GM12878 (cell line): ENCODE results near the gene TNFRSF6B. TPM values are rescaled to one million over a fixed set of nuclear protein-coding genes. Genes with fewer than 3 reads are reported as not detected.
A peak's percentile ranks its signal among the peaks of the same experiment; 100 is the strongest.

Source experiments
- ATAC-seq: fragments of 200-7000 bp; cut with Tn5 transposase; 3 replicates; pipeline ENCODE4 v1.9.1; 2020; ENCODE audit warnings: mild to moderate bottlenecking, moderate library complexity
- BruUV-seq: library from RNA; stranded (reverse); fragments of 400-500 nt; replicated peaks from 2 replicates; lab custom pipeline; 2021; lab: Mats Ljungman, UMichigan
- CTCF ChIA-PET: fragments of 300-600 bp; sonication (Branson Sonifier 250); formaldehyde crosslinking; extraction: SDS; loops from one replicate; lab custom pipeline; 2021; ENCODE audit warnings: inconsistent platforms; lab: Yijun Ruan, JAX
- POLR2A ChIA-PET: fragments of 350-600 bp; formaldehyde crosslinking; extraction: SDS; loops from one replicate; lab custom pipeline; 2021; ENCODE audit warnings: inconsistent platforms; lab: Charles Lee
- RAD21 ChIA-PET: fragments of 300-600 bp; sonication (Branson Sonifier 250); formaldehyde crosslinking; loops from one replicate; lab custom pipeline; 2023; ENCODE audit warnings: antibody characterized with exemption; ENCODE audit not compliant: unreplicated experiment; lab: Charles Lee
- SMC1A ChIA-PET: fragments of 300-600 bp; sonication (Branson Sonifier 250); formaldehyde crosslinking; loops from one replicate; lab custom pipeline; 2023; ENCODE audit not compliant: unreplicated experiment, uncharacterized antibody; lab: Charles Lee
- DNase-seq: peaks from one replicate; pipeline ENCODE4 v3.0.0-alpha.2; 2011; ENCODE audit warnings: low read depth, low spot score
- FAIRE-seq: peaks from 3 replicates; lab custom pipeline; 2011; peaks lifted over from hg19 to GRCh38; lab: Jason Lieb, UNC
- H2AFZ ChIP-seq: 2 replicates; pipeline ENCODE4 v1.6.0; 2011; ENCODE audit warnings: low read depth, low read length, control low read depth; ENCODE audit not compliant: control insufficient read depth
- H3K27ac ChIP-seq: 2 replicates; pipeline ENCODE4 v1.5.1; 2011; ENCODE audit warnings: control low read depth; ENCODE audit not compliant: control insufficient read depth, insufficient read depth
- H3K27me3 ChIP-seq, 2 experiments: replicated peaks in 1 of 2; 2 replicates each; pipeline versions ENCODE4 v1.6.0 to v1.6.1; 2011; ENCODE audit warnings: low read length in 1 of 2; ENCODE audit not compliant: control insufficient read depth in 2 of 2, insufficient read depth in 2 of 2
- H3K36me3 ChIP-seq, 2 experiments: 2 replicates each; pipeline ENCODE4 v1.5.1; 2011; ENCODE audit warnings: low read length in 1 of 2; ENCODE audit not compliant: control insufficient read depth in 2 of 2, insufficient read depth in 2 of 2
- H3K4me1 ChIP-seq: 2 replicates; pipeline ENCODE4 v1.6.1; 2011; ENCODE audit warnings: mild to moderate bottlenecking, low read length, moderate library complexity, mixed read lengths; ENCODE audit not compliant: control insufficient read depth, insufficient read depth
- H3K4me2 ChIP-seq: 2 replicates; pipeline ENCODE4 v1.6.0; 2011; ENCODE audit warnings: control low read depth; ENCODE audit not compliant: control insufficient read depth, insufficient read depth
- H3K4me3 ChIP-seq: fragments of 200-600 bp; sonication (generic); 2 replicates; pipeline ENCODE4 v1.5.1; 2016
- H3K79me2 ChIP-seq: 2 replicates; pipeline ENCODE4 v1.6.0; 2011; ENCODE audit warnings: low read length; ENCODE audit not compliant: control insufficient read depth, insufficient read depth
- H3K9ac ChIP-seq: 2 replicates; pipeline ENCODE4 v1.8.0; 2011; ENCODE audit warnings: low read length, control low read depth, mixed read lengths; ENCODE audit not compliant: control insufficient read depth, insufficient read depth
- H3K9me3 ChIP-seq: replicated peaks from 3 replicates; pipeline ENCODE4 v1.5.1; 2011; ENCODE audit warnings: mild to moderate bottlenecking, low read length; ENCODE audit not compliant: control insufficient read depth, insufficient read depth
- H4K20me1 ChIP-seq: 2 replicates; pipeline ENCODE4 v1.6.0; 2011; ENCODE audit not compliant: control insufficient read depth, insufficient read depth
- CBX3 ChIP-seq: fragments of 200-600 bp; sonication (generic); IDR thresholded peaks from 2 replicates; pipeline ENCODE4 v1.6.1; 2016; ENCODE audit warnings: low read depth, borderline replicate concordance
- IKZF2 ChIP-seq, 2 experiments: fragments of 450-650 bp; IDR thresholded peaks; 2 replicates each; pipeline ENCODE4 v1.6.1; 2017; ENCODE audit warnings: mild to moderate bottlenecking in 2 of 2, moderate library complexity in 2 of 2
- SIX5 ChIP-seq: IDR thresholded peaks from 2 replicates; pipeline ENCODE4 v1.6.1; 2011; ENCODE audit warnings: mild to moderate bottlenecking, low read depth, low read length, moderate library complexity; ENCODE audit not compliant: severe bottlenecking
- YBX1 ChIP-seq: fragments of 450-650 bp; IDR thresholded peaks from 2 replicates; pipeline ENCODE4 v1.6.1; 2016; ENCODE audit warnings: antibody characterized with exemption
- WGBS: methylation state at CpG from one replicate; pipeline ENCODE4 v1.1.6; 2016; ENCODE audit warnings: low lambda C conversion rate; ENCODE audit not compliant: insufficient replicate concordance, insufficient coverage; ENCODE audit errors: missing lambda C conversion rate; 5-methylcytosine and 5-hydroxymethylcytosine counted together
- in situ Hi-C: fragments of 300-500 bp; cut with MboI; formaldehyde crosslinking; loops from 9 replicates; pipeline ENCODE4 v1.14.3; 2018; ENCODE audit warnings: mixed read lengths
- intact Hi-C: fragments of 100-400 bp; cut with micrococcal nuclease; formaldehyde crosslinking; loops from one replicate; pipeline ENCODE4 v1.14.2; 2022; ENCODE audit not compliant: unreplicated experiment
- polyA plus RNA-seq, 11 experiments: library from polyadenylated mRNA; depleted of rRNA in 4 of 11; unstranded in 6 of 11; stranded (reverse) in 5 of 11; fragments of >200 nt; fragmentation: Nextera tagmentation in 4 of 11; fragmentation: Illumina TruSeq in 1 of 11; extraction: Ambion mirVana in 4 of 11; extraction: Trizol in 1 of 11; gene quantifications; 1 replicate in 1 of 11; 2 replicates in 10 of 11; pipeline versions ENCODE4 v1.2.1 to v1.2.3, GENCODE V29; 2011 to 2016; ENCODE audit warnings: inconsistent platforms in 2 of 11, missing spikeins in 2 of 11, low read depth in 1 of 11
- total RNA-seq, 4 experiments: library from RNA; depleted of rRNA in 3 of 4; stranded (reverse); fragments of >200 nt in 3 of 4; fragmentation: Illumina TruSeq in 1 of 4; extraction: Trizol in 1 of 4; gene quantifications; 2 replicates each; pipeline versions ENCODE4 v1.2.1 to v1.2.3, GENCODE V29; 2013 to 2021
- TF ChIP-seq, protein P1 (sequence below): fragments of 450-650 bp; IDR thresholded peaks from 2 replicates; pipeline ENCODE4 v1.6.1; 2017; ENCODE audit warnings: antibody characterized with exemption, mild to moderate bottlenecking, moderate library complexity
- TF ChIP-seq, protein P2 (sequence below): IDR thresholded peaks from 2 replicates; pipeline ENCODE4 v1.6.1; 2011; ENCODE audit warnings: mild to moderate bottlenecking, low read depth, low read length, moderate library complexity; ENCODE audit not compliant: insufficient replicate concordance
- TF ChIP-seq, protein P3 (sequence below): fragments of 450-650 bp; IDR thresholded peaks from 2 replicates; pipeline ENCODE4 v1.6.1; 2018; ENCODE audit warnings: mild to moderate bottlenecking, low read depth, moderate library complexity; ENCODE audit not compliant: partially characterized antibody

The TNFRSF6B gene
- total and polyA plus RNA-seq, 10 of the 15 experiments (the other 5 are each of a cell fraction or from before 2014, with no cell fraction given) = 0.67 to 2.2 (median 1.8) TPM; not detected in 7

DNA sequence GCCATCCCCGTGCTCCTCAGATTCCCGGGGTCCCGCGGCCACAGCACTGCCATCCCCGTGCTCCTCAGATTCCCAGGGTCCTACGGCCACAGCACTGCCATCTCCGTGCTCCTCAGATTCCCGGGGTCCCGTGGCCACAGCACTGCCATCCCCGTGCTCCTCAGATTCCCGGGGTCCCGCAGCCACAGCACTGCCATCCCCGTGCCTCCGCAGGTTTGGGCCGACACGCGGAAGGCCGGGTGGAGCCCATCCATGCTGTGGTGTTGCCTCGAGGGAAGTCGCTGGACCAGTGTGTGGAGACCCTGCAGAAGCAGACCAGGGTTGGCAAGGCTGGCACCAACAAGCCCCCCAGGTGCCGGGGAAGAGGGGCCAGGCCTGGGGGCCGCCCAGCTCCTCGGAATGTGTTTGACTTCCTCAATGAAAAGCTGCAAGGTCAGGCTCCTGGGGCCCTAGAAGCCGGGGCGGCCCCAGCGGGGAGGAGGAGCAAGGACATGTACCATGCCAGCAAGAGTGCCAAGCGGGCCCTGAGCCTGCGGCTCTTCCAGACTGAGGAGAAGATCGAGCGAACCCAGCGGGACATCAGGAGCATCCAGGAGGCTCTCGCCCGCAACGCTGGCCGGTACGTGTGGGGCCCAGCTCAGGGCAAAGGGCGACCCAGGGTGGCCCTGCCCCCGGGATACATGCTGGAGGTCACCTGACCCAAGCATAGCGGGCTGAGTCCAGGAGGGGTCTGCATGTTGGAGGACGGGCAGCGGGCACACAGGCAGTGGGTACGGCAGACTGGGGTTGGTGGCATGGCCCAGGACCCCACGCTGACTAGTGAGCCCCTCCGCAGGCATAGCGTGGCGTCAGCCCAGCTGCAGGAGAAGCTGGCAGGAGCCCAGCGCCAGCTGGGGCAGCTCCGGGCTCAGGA lies 38.8 kb downstream of the TNFRSF6B start:
- RAD21 ChIA-PET = interaction anchor here (1.3 to 4.2 kb wide), 5 partner anchors 7 to 198 kb away, joined by 3 to 32 read pairs (median 5); partner anchors contain the start of genes ARFRP1, PTK6 and ZGPAT
- 0 out of 3 replicates have a peak, but pooled peaks cover under 1% of the 10 kb centered on the region for H3K9me3 ChIP-seq
- H4K20me1 ChIP-seq = no peaks in the 10 kb centered on the region
- POLR2A ChIA-PET = interaction anchor here (1.4 to 2.1 kb wide), 2 partner anchors 29 to 130 kb away, joined by 4 to 6 read pairs; partner anchors contain the start of gene TPD52L2
- DNase-seq (no peak), ATAC-seq (no peak), FAIRE-seq (no peak)
- no peak overlapping the region for H3K9ac ChIP-seq
- H3K27me3 ChIP-seq = no peaks in the 10 kb centered on the region
- H3K79me2 ChIP-seq = peaks cover 29% of the 10 kb centered on the region
- intact Hi-C loops (no loop called here), in situ Hi-C loops (no loop called here)
- no peak overlapping the region for H3K4me2 ChIP-seq
- peaks cover 44% of the 10 kb centered on the region for H3K4me1 ChIP-seq
- peaks cover 8 to 25% of the 10 kb centered on the region in 2 experiments; a peak in 3 of 4 replicates for H3K36me3 ChIP-seq
- BruUV-seq = TSS peak; percentile 53
- CTCF ChIA-PET = interaction anchor here (1.3 to 2.9 kb wide), 2 partner anchors 28 to 93 kb away, joined by 5 to 28 read pairs; partner anchors contain the start of genes ARFRP1 and ZGPAT
- SMC1A ChIA-PET = interaction anchor here (1.2 to 1.5 kb wide), 3 partner anchors 8 to 37 kb away, joined by 3 to 4 read pairs (median 4); no protein-coding TSS in a partner anchor
- TF ChIP-seq SIX5 = no peak
- TF ChIP-seq YBX1 = no peak
- no peak for TF ChIP-seq IKZF2 (IDR thresholded peaks at IDR 0.05)
- TF ChIP-seq, protein P1, sequence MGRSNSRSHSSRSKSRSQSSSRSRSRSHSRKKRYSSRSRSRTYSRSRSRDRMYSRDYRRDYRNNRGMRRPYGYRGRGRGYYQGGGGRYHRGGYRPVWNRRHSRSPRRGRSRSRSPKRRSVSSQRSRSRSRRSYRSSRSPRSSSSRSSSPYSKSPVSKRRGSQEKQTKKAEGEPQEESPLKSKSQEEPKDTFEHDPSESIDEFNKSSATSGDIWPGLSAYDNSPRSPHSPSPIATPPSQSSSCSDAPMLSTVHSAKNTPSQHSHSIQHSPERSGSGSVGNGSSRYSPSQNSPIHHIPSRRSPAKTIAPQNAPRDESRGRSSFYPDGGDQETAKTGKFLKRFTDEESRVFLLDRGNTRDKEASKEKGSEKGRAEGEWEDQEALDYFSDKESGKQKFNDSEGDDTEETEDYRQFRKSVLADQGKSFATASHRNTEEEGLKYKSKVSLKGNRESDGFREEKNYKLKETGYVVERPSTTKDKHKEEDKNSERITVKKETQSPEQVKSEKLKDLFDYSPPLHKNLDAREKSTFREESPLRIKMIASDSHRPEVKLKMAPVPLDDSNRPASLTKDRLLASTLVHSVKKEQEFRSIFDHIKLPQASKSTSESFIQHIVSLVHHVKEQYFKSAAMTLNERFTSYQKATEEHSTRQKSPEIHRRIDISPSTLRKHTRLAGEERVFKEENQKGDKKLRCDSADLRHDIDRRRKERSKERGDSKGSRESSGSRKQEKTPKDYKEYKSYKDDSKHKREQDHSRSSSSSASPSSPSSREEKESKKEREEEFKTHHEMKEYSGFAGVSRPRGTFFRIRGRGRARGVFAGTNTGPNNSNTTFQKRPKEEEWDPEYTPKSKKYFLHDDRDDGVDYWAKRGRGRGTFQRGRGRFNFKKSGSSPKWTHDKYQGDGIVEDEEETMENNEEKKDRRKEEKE = no peak
- TF ChIP-seq, protein P2, sequence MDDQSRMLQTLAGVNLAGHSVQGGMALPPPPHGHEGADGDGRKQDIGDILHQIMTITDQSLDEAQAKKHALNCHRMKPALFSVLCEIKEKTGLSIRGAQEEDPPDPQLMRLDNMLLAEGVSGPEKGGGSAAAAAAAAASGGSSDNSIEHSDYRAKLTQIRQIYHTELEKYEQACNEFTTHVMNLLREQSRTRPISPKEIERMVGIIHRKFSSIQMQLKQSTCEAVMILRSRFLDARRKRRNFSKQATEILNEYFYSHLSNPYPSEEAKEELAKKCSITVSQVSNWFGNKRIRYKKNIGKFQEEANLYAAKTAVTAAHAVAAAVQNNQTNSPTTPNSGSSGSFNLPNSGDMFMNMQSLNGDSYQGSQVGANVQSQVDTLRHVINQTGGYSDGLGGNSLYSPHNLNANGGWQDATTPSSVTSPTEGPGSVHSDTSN = no peak
- TF ChIP-seq CBX3 = no peak
- TF ChIP-seq, protein P3, sequence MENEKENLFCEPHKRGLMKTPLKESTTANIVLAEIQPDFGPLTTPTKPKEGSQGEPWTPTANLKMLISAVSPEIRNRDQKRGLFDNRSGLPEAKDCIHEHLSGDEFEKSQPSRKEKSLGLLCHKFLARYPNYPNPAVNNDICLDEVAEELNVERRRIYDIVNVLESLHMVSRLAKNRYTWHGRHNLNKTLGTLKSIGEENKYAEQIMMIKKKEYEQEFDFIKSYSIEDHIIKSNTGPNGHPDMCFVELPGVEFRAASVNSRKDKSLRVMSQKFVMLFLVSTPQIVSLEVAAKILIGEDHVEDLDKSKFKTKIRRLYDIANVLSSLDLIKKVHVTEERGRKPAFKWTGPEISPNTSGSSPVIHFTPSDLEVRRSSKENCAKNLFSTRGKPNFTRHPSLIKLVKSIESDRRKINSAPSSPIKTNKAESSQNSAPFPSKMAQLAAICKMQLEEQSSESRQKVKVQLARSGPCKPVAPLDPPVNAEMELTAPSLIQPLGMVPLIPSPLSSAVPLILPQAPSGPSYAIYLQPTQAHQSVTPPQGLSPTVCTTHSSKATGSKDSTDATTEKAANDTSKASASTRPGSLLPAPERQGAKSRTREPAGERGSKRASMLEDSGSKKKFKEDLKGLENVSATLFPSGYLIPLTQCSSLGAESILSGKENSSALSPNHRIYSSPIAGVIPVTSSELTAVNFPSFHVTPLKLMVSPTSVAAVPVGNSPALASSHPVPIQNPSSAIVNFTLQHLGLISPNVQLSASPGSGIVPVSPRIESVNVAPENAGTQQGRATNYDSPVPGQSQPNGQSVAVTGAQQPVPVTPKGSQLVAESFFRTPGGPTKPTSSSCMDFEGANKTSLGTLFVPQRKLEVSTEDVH = no peak
- no peak overlapping the region for H2AFZ ChIP-seq
- no peak overlapping the region for H3K4me3 ChIP-seq
- H3K27ac ChIP-seq = no peak overlapping the region
- WGBS = 97% methylated on average over 48 of the region's 48 CpGs
